GM10266 (cell line): Measurements from ENCODE around the gene ALKBH4.
A peak's percentile ranks its signal among the peaks of the same experiment; 100 is the strongest.

Experiments
- DNase-seq: peaks from one replicate; pipeline ENCODE4 v3.0.0; 2012; ENCODE audit errors: extremely low spot score
- CTCF ChIP-seq: IDR thresholded peaks from 2 replicates; pipeline ENCODE4 v1.5.1; 2012; ENCODE audit warnings: mild to moderate bottlenecking, low read depth; ENCODE audit not compliant: control insufficient read depth, insufficient read depth; ENCODE audit errors: missing control alignments

The ALKBH4 gene

GRCh38 chr7:102452451-102452850 is 12.2 kb downstream of the ALKBH4 start:
- no peak for TF ChIP-seq CTCF
- DNase-seq, result no peak

- TF ChIP-seq CTCF, result no peak
- DNase-seq, result no peak
Observed at GRCh38 chr7:102451371-102452054, 13.2 kb downstream of the ALKBH4 start.

- peak; percentile 57 for DNase-seq
- TF ChIP-seq CTCF, result peak; percentile 71
Observed at GRCh38 chr7:102450242-102450641, 14.4 kb downstream of the ALKBH4 start.

- no peak for DNase-seq
- no peak for TF ChIP-seq CTCF
Observed at GRCh38 chr7:102449136-102449535, 15.5 kb downstream of the ALKBH4 start.

- no peak for TF ChIP-seq CTCF
- no peak for DNase-seq
Observed at GRCh38 chr7:102447311-102447710, 17.4 kb downstream of the ALKBH4 start.

GRCh38 chr7:102446387-102447156 is 18.1 kb downstream of the ALKBH4 start:
- DNase-seq, result no peak
- no peak for TF ChIP-seq CTCF

- no peak for TF ChIP-seq CTCF
- DNase-seq, result no peak
Observed at GRCh38 chr7:102445674-102446071, 19.0 kb downstream of the ALKBH4 start.
